ENCODE data around the gene FYB2. TPM values are rescaled to one million over a fixed set of nuclear protein-coding genes. Genes with fewer than 3 reads are reported as not detected.

FYB2 gene
- total RNA-seq, 1 donor from 2014 or later = not detected

- peak; percentile 69 for DNase-seq
Observed at GRCh38 chr1:56709269-56709880, 109.8 kb downstream of the FYB2 start.

- no peak for DNase-seq
Observed at GRCh38 chr1:56707379-56707778, 111.8 kb downstream of the FYB2 start.

GRCh38 chr1:56703747-56704146 lies 115.5 kb downstream of the FYB2 start:
- no peak for DNase-seq

GRCh38 chr1:56696663-56697062 lies 122.5 kb downstream of the FYB2 start:
- DNase-seq = no peak

- peak; percentile 76 for DNase-seq
Observed at GRCh38 chr1:56688522-56689026, 130.6 kb downstream of the FYB2 start.

- DNase-seq = peak; percentile 15
Observed at GRCh38 chr1:56686169-56686568, 133.0 kb downstream of the FYB2 start.

- DNase-seq = no peak
Observed at GRCh38 chr1:56683569-56683968, 135.6 kb downstream of the FYB2 start.

- DNase-seq = peak; percentile 10
Observed at GRCh38 chr1:56676571-56677035, 142.6 kb downstream of the FYB2 start.

- DNase-seq = no peak
Observed at GRCh38 chr1:56675763-56676162, 143.4 kb downstream of the FYB2 start.

- DNase-seq = no peak
Observed at GRCh38 chr1:56672579-56672978, 146.6 kb downstream of the FYB2 start.

GRCh38 chr1:56671542-56671941 lies 147.7 kb downstream of the FYB2 start:
- no peak for DNase-seq

GRCh38 chr1:56671085-56671484 lies 148.1 kb downstream of the FYB2 start:
- DNase-seq = no peak

GRCh38 chr1:56670350-56670749 lies 148.9 kb downstream of the FYB2 start:
- DNase-seq = no peak

Other genes starting within 250 kb of the FYB2 start
- gene PLPP3, start 239.8 kb downstream of the FYB2 start, total RNA-seq = 39.1 and 49.2 TPM in 2 replicates
- 3.2 and 4.9 TPM in 2 replicates for gene PRKAA2, start 174.1 kb downstream of the FYB2 start, total RNA-seq
- gene C8A, start 35.4 kb upstream of the FYB2 start, total RNA-seq = not detected in 2 replicates
- not detected in 2 replicates for gene C8B, start 146.6 kb upstream of the FYB2 start, total RNA-seq

All from dermis blood vessel endothelial cell (primary cell).